A673 (cell line): ENCODE measurements around the gene TCF7L2. TPM values are rescaled to one million over a fixed set of nuclear protein-coding genes. Genes with fewer than 3 reads are reported as not detected.

Source experiments
- BruUV-seq: library from RNA; stranded (reverse); fragments of 400-500 nt; replicated peaks from 2 replicates; lab custom pipeline; 2021; lab: Mats Ljungman, UMichigan
- CTCF ChIA-PET: fragments of 300-600 bp; sonication (Branson Sonifier 250); formaldehyde crosslinking; loops from one replicate; lab custom pipeline; 2022; ENCODE audit warnings: antibody characterized with exemption; lab: Charles Lee
- POLR2A ChIA-PET: fragments of 300-600 bp; sonication (Branson Sonifier 250); formaldehyde crosslinking; loops from one replicate; lab custom pipeline; 2022; ENCODE audit warnings: antibody characterized with exemption; ENCODE audit not compliant: low non-redundant PET; lab: Charles Lee
- DNase-seq: peaks from one replicate; pipeline ENCODE4 v3.0.0-alpha.2; 2015; ENCODE audit warnings: low spot score
- H3K27ac ChIP-seq: fragments of 200-600 bp; sonication (generic); 2 replicates; pipeline ENCODE4 v1.5.1; 2016; ENCODE audit warnings: mixed run types, low read depth, mild to moderate bottlenecking, mixed read lengths, antibody characterized with exemption, low read length; ENCODE audit not compliant: poor library complexity, severe bottlenecking
- H3K27me3 ChIP-seq: fragments of 200-600 bp; sonication (generic); replicated peaks from 2 replicates; pipeline ENCODE4 v1.6.1; 2017; ENCODE audit warnings: mixed run types, low read depth, mild to moderate bottlenecking, mixed read lengths, antibody characterized with exemption, low read length; ENCODE audit not compliant: insufficient read depth, poor library complexity
- H3K36me3 ChIP-seq: fragments of 200-600 bp; sonication (generic); 2 replicates; pipeline ENCODE4 v1.6.1; 2016; ENCODE audit warnings: mixed run types, mild to moderate bottlenecking, mixed read lengths, antibody characterized with exemption, low read length; ENCODE audit not compliant: insufficient read depth, poor library complexity, severe bottlenecking
- H3K4me1 ChIP-seq: fragments of 200-600 bp; sonication (generic); 2 replicates; pipeline ENCODE4 v1.6.1; 2017; ENCODE audit warnings: mixed run types, mild to moderate bottlenecking, mixed read lengths, antibody characterized with exemption, low read length; ENCODE audit not compliant: insufficient read depth, poor library complexity, severe bottlenecking
- H3K4me3 ChIP-seq: fragments of 200-600 bp; sonication (generic); 2 replicates; pipeline ENCODE4 v1.5.1; 2016; ENCODE audit warnings: low read depth, mixed run types, mild to moderate bottlenecking, mixed read lengths, low read length; ENCODE audit not compliant: poor library complexity, severe bottlenecking
- H3K9me3 ChIP-seq: fragments of 200-600 bp; sonication (generic); 2 replicates; pipeline ENCODE4 v1.6.1; 2016; ENCODE audit warnings: mixed run types, low read depth, mild to moderate bottlenecking, mixed read lengths, antibody characterized with exemption, low read length; ENCODE audit not compliant: poor library complexity, severe bottlenecking
- CTCF ChIP-seq: fragments of 300-800, 200-600 bp; sonication (generic); conservative IDR thresholded peaks from 2 replicates; pipeline ENCODE4 v1.5.1; 2017; ENCODE audit warnings: low read depth, mild to moderate bottlenecking, antibody characterized with exemption, low read length, moderate library complexity, mixed read lengths
- EZH2 ChIP-seq: fragments of 200-600 bp; sonication (generic); IDR thresholded peaks from 2 replicates; pipeline ENCODE4 v1.6.1; 2017; ENCODE audit warnings: borderline replicate concordance, low read depth, mild to moderate bottlenecking, mixed read lengths, antibody characterized with exemption, low read length; ENCODE audit not compliant: poor library complexity, severe bottlenecking
- intact Hi-C: fragments of 100-400 bp; cut with micrococcal nuclease; formaldehyde crosslinking; loops from one replicate; pipeline ENCODE4 v1.10.0; 2022; ENCODE audit not compliant: unreplicated experiment
- total RNA-seq: library from RNA; stranded (reverse); gene quantifications from 2 replicates; pipeline ENCODE4 v1.2.3, GENCODE V29; 2021

TCF7L2 gene
- total RNA-seq, 1 experiment from 2014 or later, result 16.8 TPM

GRCh38 chr10:113047605-113047962 lies 97.5 kb downstream of the TCF7L2 start:
- TF ChIP-seq CTCF, result no peak
- no peak for TF ChIP-seq EZH2
- no peak for DNase-seq
- ChIA-PET POLR2A (no interaction called here), CTCF (interaction anchor here (0.5 kb wide), 1 partner anchor 56 kb away, joined by 3 read pairs; no protein-coding TSS in a partner anchor)
- Histone ChIP-seq H3K4me1 (peaks cover 24% of the 10 kb centered on the region), H3K9me3 (no peaks in the 10 kb centered on the region), H3K27ac (no peak overlapping the region), H3K4me3 (no peak overlapping the region), H3K36me3 (no peaks in the 10 kb centered on the region), H3K27me3 (no peaks in the 10 kb centered on the region)
- BruUV-seq, result no TSS peak
- intact Hi-C loops, result no loop called here

- CTCF ChIA-PET, result no interaction called here
Measured at GRCh38 chr10:113047963-113048781, 98.1 kb downstream of the TCF7L2 start.

GRCh38 chr10:113049881-113050280 lies 99.8 kb downstream of the TCF7L2 start:
- ChIA-PET CTCF (no interaction called here), POLR2A (no interaction called here)
- BruUV-seq, result no TSS peak
- DNase-seq, result no peak
- Histone ChIP-seq H3K4me3 (no peak overlapping the region), H3K4me1 (peaks cover 38% of the 10 kb centered on the region), H3K27ac (no peak overlapping the region), H3K9me3 (no peaks in the 10 kb centered on the region), H3K27me3 (no peaks in the 10 kb centered on the region), H3K36me3 (no peaks in the 10 kb centered on the region)
- intact Hi-C loops, result no loop called here
- TF ChIP-seq CTCF, result no peak
- TF ChIP-seq EZH2, result no peak

More at GRCh38 chr10:113047963-113048781, 98.1 kb downstream of the TCF7L2 start:
- Histone ChIP-seq H3K36me3 (no peaks in the 10 kb centered on the region), H3K4me1 (peaks cover 24% of the 10 kb centered on the region), H3K4me3 (no peak overlapping the region), H3K27ac (no peak overlapping the region), H3K27me3 (no peaks in the 10 kb centered on the region), H3K9me3 (no peaks in the 10 kb centered on the region)
- intact Hi-C loops, result no loop called here
- peak; percentile 42 for DNase-seq
- BruUV-seq, result no TSS peak
- POLR2A ChIA-PET, result no interaction called here
- TF ChIP-seq CTCF (no peak), EZH2 (no peak)
